Keratinocyte (primary cell): Measurements from ENCODE around the gene HMGXB3. TPM values are rescaled to one million over a fixed set of nuclear protein-coding genes. Genes with fewer than 3 reads are reported as not detected.

Experiments
- DNase-seq: peaks from one replicate; pipeline ENCODE4 v3.0.0-alpha.2; 2011; ENCODE audit warnings: low read depth, missing footprints, low spot score
- FAIRE-seq: peaks from 2 replicates; lab custom pipeline; 2011; peaks lifted over from hg19 to GRCh38; lab: Jason Lieb, UNC
- H2AFZ ChIP-seq: 2 replicates; pipeline ENCODE4 v1.6.0; 2012; ENCODE audit warnings: low read length, control low read depth, inconsistent platforms; ENCODE audit not compliant: control insufficient read depth
- H3K27ac ChIP-seq: 2 replicates; pipeline ENCODE4 v1.5.1; 2011; ENCODE audit warnings: low read length; ENCODE audit not compliant: control insufficient read depth, insufficient read depth
- H3K27me3 ChIP-seq: 3 replicates; pipeline ENCODE4 v1.6.0; 2011; ENCODE audit warnings: low read length; ENCODE audit not compliant: control insufficient read depth, insufficient read depth; ENCODE audit errors: extremely low read depth
- H3K36me3 ChIP-seq, 2 experiments: 2 replicates in 1 of 2; 3 replicates in 1 of 2; pipeline ENCODE4 v1.5.1; 2011; ENCODE audit warnings: low read length in 2 of 2, mild to moderate bottlenecking in 1 of 2; ENCODE audit not compliant: control insufficient read depth in 2 of 2, insufficient read depth in 2 of 2; ENCODE audit errors: extremely low read depth in 1 of 2
- H3K4me1 ChIP-seq: 3 replicates; pipeline ENCODE4 v1.5.1; 2011; ENCODE audit warnings: low read length; ENCODE audit not compliant: control insufficient read depth, insufficient read depth; ENCODE audit errors: extremely low read depth
- H3K4me2 ChIP-seq: 3 replicates; pipeline ENCODE4 v1.6.0; 2011; ENCODE audit warnings: low read depth, low read length; ENCODE audit not compliant: control insufficient read depth, insufficient read depth; ENCODE audit errors: extremely low read depth
- H3K4me3 ChIP-seq, 3 experiments: fragments of 200-600 bp in 1 of 3; sonication (generic) in 1 of 3; 2 replicates in 2 of 3; 3 replicates in 1 of 3; pipeline ENCODE4 v1.5.1; 2011 to 2016; ENCODE audit warnings: low read length in 3 of 3, mild to moderate bottlenecking in 3 of 3, control low read depth in 2 of 3, inconsistent platforms in 1 of 3, low read depth in 1 of 3, mixed read lengths in 1 of 3, mixed run types in 1 of 3, moderate library complexity in 1 of 3; ENCODE audit not compliant: control insufficient read depth in 2 of 3, insufficient read depth in 2 of 3; ENCODE audit errors: extremely low read depth in 1 of 3
- H3K79me2 ChIP-seq: 2 replicates; pipeline ENCODE4 v1.6.0; 2012; ENCODE audit warnings: low read length; ENCODE audit not compliant: control insufficient read depth, insufficient read depth
- H3K9ac ChIP-seq: 3 replicates; pipeline ENCODE4 v1.6.0; 2011; ENCODE audit warnings: low read length; ENCODE audit not compliant: control insufficient read depth, insufficient read depth; ENCODE audit errors: extremely low read depth
- H3K9me1 ChIP-seq: 3 replicates; pipeline ENCODE4 v1.6.0; 2011; ENCODE audit warnings: low read length; ENCODE audit not compliant: control insufficient read depth, insufficient read depth; ENCODE audit errors: extremely low read depth
- H3K9me3 ChIP-seq: 2 replicates; pipeline ENCODE4 v1.5.1; 2012; ENCODE audit warnings: low read depth, low read length; ENCODE audit not compliant: control insufficient read depth
- H4K20me1 ChIP-seq: 3 replicates; pipeline ENCODE4 v1.6.0; 2011; ENCODE audit warnings: low read length; ENCODE audit not compliant: control insufficient read depth, insufficient read depth; ENCODE audit errors: extremely low read depth
- CTCF ChIP-seq, 3 experiments: IDR thresholded peaks in 1 of 3; conservative IDR thresholded peaks in 1 of 3; optimal IDR thresholded peaks in 1 of 3; 2 replicates in 2 of 3; 3 replicates in 1 of 3; pipeline versions ENCODE3 to v1.5.1; 2011; ENCODE audit warnings: low read length in 3 of 3, mild to moderate bottlenecking in 3 of 3, moderate library complexity in 2 of 3, control low read depth in 1 of 3, inconsistent platforms in 1 of 3; ENCODE audit not compliant: insufficient read depth in 2 of 3; ENCODE audit errors: extremely low read depth in 1 of 3
- EZH2 ChIP-seq: IDR thresholded peaks from one replicate; pipeline ENCODE4 v1.6.1; 2012; ENCODE audit warnings: inconsistent platforms, mild to moderate bottlenecking, low read length, moderate library complexity
- dilution Hi-C: fragments of 300-500 bp; cut with MboI; formaldehyde crosslinking; loops from one replicate; pipeline ENCODE4 v1.7.0; 2020; ENCODE audit warnings: low sequenced_read_pairs; ENCODE audit not compliant: extremely low pct_ligation_motif_present
- polyA plus RNA-seq, 5 experiments: library from polyadenylated mRNA; depleted of rRNA in 3 of 5; stranded (reverse) in 3 of 5; stranded (forward) in 1 of 5; unstranded in 1 of 5; fragments of >200 nt; gene quantifications; 1 replicate in 1 of 5; 2 replicates in 3 of 5; 3 replicates in 1 of 5; pipeline versions ENCODE4 v1.2.1 to v1.2.3, GENCODE V29; 2011 to 2012; ENCODE audit warnings: missing spikeins in 2 of 5, low read depth in 1 of 5, low replicate concordance in 1 of 5

HMGXB3 gene
- polyA plus RNA-seq, 1 donor (not counting 4 experiments of a cell fraction or from before 2014, with no cell fraction given) = 39.4 TPM

- H3K36me3 ChIP-seq = peaks cover 21 to 34% of the 10 kb centered on the region in 2 experiments
- no peak overlapping the region for H3K27ac ChIP-seq
- H4K20me1 ChIP-seq = no peaks in the 10 kb centered on the region
- TF ChIP-seq EZH2 (no peak), CTCF (optimal IDR thresholded peaks at IDR 0.05 in 1 of 3, IDR thresholded peaks at IDR 0.05 in 1 of 3, conservative IDR thresholded peaks at IDR 0.05 in 1 of 3; ENCODE audit: extremely low read depth in 1 of 3, insufficient read depth in 2 of 3, low read length in 3 of 3) (no peak)
- no peak overlapping the region for H3K4me2 ChIP-seq
- dilution Hi-C loops = no loop called here
- H3K9me3 ChIP-seq = no peaks in the 10 kb centered on the region
- H3K27me3 ChIP-seq = no peaks in the 10 kb centered on the region
- H3K4me3 ChIP-seq = no peak overlapping the region
- FAIRE-seq (no peak), DNase-seq (no peak)
- H2AFZ ChIP-seq = no peak overlapping the region
- H3K9ac ChIP-seq = no peak overlapping the region
- H3K9me1 ChIP-seq = peaks cover 3% of the 10 kb centered on the region
- no peaks in the 10 kb centered on the region for H3K79me2 ChIP-seq
- peaks cover 12% of the 10 kb centered on the region for H3K4me1 ChIP-seq
Observed at GRCh38 chr5:150057511-150057910, 57.0 kb downstream of the HMGXB3 start.

- peaks cover 7% of the 10 kb centered on the region for H3K4me1 ChIP-seq
- H3K9ac ChIP-seq = no peak overlapping the region
- H3K9me1 ChIP-seq = peaks cover under 1% of the 10 kb centered on the region
- H3K4me3 ChIP-seq = no peak overlapping the region
- no peak overlapping the region for H3K4me2 ChIP-seq
- H2AFZ ChIP-seq = no peak overlapping the region
- H3K9me3 ChIP-seq = no peaks in the 10 kb centered on the region
- no peak for FAIRE-seq
- TF ChIP-seq CTCF (optimal IDR thresholded peaks at IDR 0.05 in 1 of 3, IDR thresholded peaks at IDR 0.05 in 1 of 3, conservative IDR thresholded peaks at IDR 0.05 in 1 of 3; ENCODE audit: extremely low read depth in 1 of 3, insufficient read depth in 2 of 3, low read length in 3 of 3) = no peak
- H3K36me3 ChIP-seq = peaks cover 18 to 29% of the 10 kb centered on the region in 2 experiments
- no peak overlapping the region for H3K27ac ChIP-seq
- H3K79me2 ChIP-seq = no peaks in the 10 kb centered on the region
- H3K27me3 ChIP-seq = no peaks in the 10 kb centered on the region
- dilution Hi-C loops = no loop called here
- no peak for DNase-seq
- no peaks in the 10 kb centered on the region for H4K20me1 ChIP-seq
Observed at GRCh38 chr5:150057996-150058395, 57.5 kb downstream of the HMGXB3 start.
